K562 (cell line): ENCODE results near the gene SLC66A3. TPM values are rescaled to one million over a fixed set of nuclear protein-coding genes. Genes with fewer than 3 reads are reported as not detected.

ENCODE experiments used
- ATAC-seq: fragments of 200-7000 bp; cut with Tn5 transposase; 3 replicates; pipeline ENCODE4 v1.9.1; 2020; ENCODE audit warnings: moderate library complexity
- BruUV-seq: library from RNA; stranded (reverse); fragments of 400-500 nt; replicated peaks from 2 replicates; lab custom pipeline; 2021; lab: Mats Ljungman, UMichigan
- CTCF ChIA-PET: fragments of 300-600 bp; formaldehyde crosslinking; extraction: SDS; loops from one replicate; lab custom pipeline; 2021; ENCODE audit warnings: low intra/inter-chr PET ratio; lab: Yijun Ruan, JAX
- POLR2A ChIA-PET: fragments of 300-600, 350-650 bp; sonication (Branson Sonifier 250); formaldehyde crosslinking; extraction: SDS; loops from one replicate; lab custom pipeline; 2021; ENCODE audit warnings: antibody characterized with exemption, inconsistent platforms; lab: Yijun Ruan, JAX
- DNase-seq, 4 experiments: peaks; one replicate each; pipeline versions ENCODE4 v3.0.0 to v3.0.0-alpha.2; 2011 to 2018; ENCODE audit warnings: low spot score in 3 of 4, mixed read lengths in 3 of 4; ENCODE audit errors: extremely low read depth in 1 of 4
- FAIRE-seq: peaks from 2 replicates; lab custom pipeline; 2011; peaks lifted over from hg19 to GRCh38; lab: Jason Lieb, UNC
- H2AFZ ChIP-seq: 2 replicates; pipeline ENCODE4 v1.6.0; 2011; ENCODE audit warnings: low read depth, low read length, control low read depth, inconsistent platforms
- H3K27ac ChIP-seq: fragments of 200-600 bp; 3 replicates; pipeline ENCODE4 v1.8.0; 2011; ENCODE audit warnings: low read depth, mild to moderate bottlenecking, control low read depth, inconsistent platforms, low read length, moderate library complexity, mixed read lengths; ENCODE audit errors: extremely low read depth
- H3K27me3 ChIP-seq, 2 experiments: fragments of 300-600 bp in 1 of 2; 2 replicates in 1 of 2; 3 replicates in 1 of 2; pipeline versions ENCODE4 v1.6.0 to v1.8.0; 2011; ENCODE audit warnings: inconsistent platforms in 2 of 2, low read length in 2 of 2, mild to moderate bottlenecking in 1 of 2, mixed read lengths in 1 of 2, moderate library complexity in 1 of 2; ENCODE audit not compliant: control insufficient read depth in 2 of 2, insufficient read depth in 2 of 2
- H3K36me3 ChIP-seq: fragments of 300-600 bp; 3 replicates; pipeline ENCODE4 v1.8.0; 2011; ENCODE audit warnings: mild to moderate bottlenecking, low read length, inconsistent platforms; ENCODE audit not compliant: control insufficient read depth, insufficient read depth
- H3K4me1 ChIP-seq, 2 experiments: fragments of 200-600 bp in 1 of 2; replicated peaks in 1 of 2; 2 replicates in 1 of 2; 3 replicates in 1 of 2; pipeline versions ENCODE4 v1.5.1 to v1.8.0; 2011; ENCODE audit warnings: inconsistent platforms in 2 of 2, low read length in 2 of 2, mild to moderate bottlenecking in 1 of 2, mixed read lengths in 1 of 2, moderate library complexity in 1 of 2; ENCODE audit not compliant: control insufficient read depth in 2 of 2, insufficient read depth in 2 of 2
- H3K4me2 ChIP-seq: 2 replicates; pipeline ENCODE4 v1.6.1; 2011; ENCODE audit warnings: low read length, control low read depth, inconsistent platforms, mixed read lengths; ENCODE audit not compliant: insufficient read depth
- H3K4me3 ChIP-seq: fragments of 200-600 bp; sonication (generic), shearing (Covaris generic); 2 replicates; pipeline ENCODE4 v1.5.1; 2016; ENCODE audit warnings: control low read depth, inconsistent platforms
- H3K79me2 ChIP-seq: fragments of 200-600 bp; 3 replicates; pipeline ENCODE4 v1.8.0; 2011; ENCODE audit warnings: low read length, inconsistent platforms; ENCODE audit not compliant: control insufficient read depth, insufficient read depth
- H3K9ac ChIP-seq, 2 experiments: 2 replicates each; pipeline versions ENCODE4 v1.6.0 to v1.6.1; 2011; ENCODE audit warnings: low read depth in 2 of 2, low read length in 2 of 2, control low read depth in 1 of 2, inconsistent platforms in 1 of 2, mild to moderate bottlenecking in 1 of 2, mixed read lengths in 1 of 2; ENCODE audit not compliant: insufficient read depth in 1 of 2
- H3K9me1 ChIP-seq: one replicate; pipeline ENCODE4 v1.6.0; 2011; ENCODE audit warnings: inconsistent platforms, mild to moderate bottlenecking, low read length, moderate library complexity; ENCODE audit not compliant: control insufficient read depth, insufficient read depth
- H3K9me3 ChIP-seq: replicated peaks from 2 replicates; pipeline ENCODE4 v1.5.1; 2011; ENCODE audit warnings: low read depth, low read length, inconsistent platforms; ENCODE audit not compliant: control insufficient read depth, insufficient read depth
- H4K20me1 ChIP-seq: replicated peaks from 2 replicates; pipeline ENCODE4 v1.6.1; 2011; ENCODE audit warnings: low read length, inconsistent platforms, mixed read lengths; ENCODE audit not compliant: control insufficient read depth, insufficient read depth
- ARID1B ChIP-seq: fragments of 450-650 bp; IDR thresholded peaks from 2 replicates; pipeline ENCODE4 v1.6.1; 2016; ENCODE audit warnings: antibody characterized with exemption, mild to moderate bottlenecking, inconsistent platforms
- POLR3G ChIP-seq: IDR thresholded peaks from 2 replicates; pipeline ENCODE4 v1.6.1; 2011; ENCODE audit not compliant: insufficient read length, insufficient replicate concordance; ENCODE audit errors: extremely low read depth
- RAD51 ChIP-seq: fragments of 450-650 bp; IDR thresholded peaks from 2 replicates; pipeline ENCODE4 v1.7.1; 2016; ENCODE audit warnings: low read depth, mild to moderate bottlenecking, borderline replicate concordance
- SRSF1 ChIP-seq: fragments of 200-400 bp; formaldehyde crosslinking; IDR thresholded peaks from 2 replicates; pipeline ENCODE4 v1.6.1; 2017; ENCODE audit warnings: mild to moderate bottlenecking, low read depth, low read length, moderate library complexity
- TAF15 ChIP-seq: fragments of 200-400 bp; formaldehyde crosslinking; IDR thresholded peaks from 2 replicates; pipeline ENCODE4 v1.6.1; 2017; ENCODE audit warnings: mild to moderate bottlenecking, low read depth, low read length, moderate library complexity
- ZNF24 ChIP-seq: fragments of 450-650 bp; IDR thresholded peaks from 2 replicates; pipeline ENCODE4 v1.6.1; 2016
- WGBS: fragments of 100-300 bp; shearing (Covaris generic); methylation state at CpG from one replicate; pipeline ENCODE4 v1.1.6; 2016; ENCODE audit warnings: low coverage, mixed read lengths; ENCODE audit not compliant: insufficient coverage; ENCODE audit errors: missing lambda C conversion rate; 5-methylcytosine and 5-hydroxymethylcytosine counted together
- in situ Hi-C: fragments of 300-500 bp; cut with MboI; formaldehyde crosslinking; loops from 4 replicates; pipeline ENCODE4 v1.15.0; 2018; ENCODE audit warnings: inconsistent platforms, mixed read lengths
- intact Hi-C: fragments of 100-400 bp; cut with micrococcal nuclease; formaldehyde crosslinking; loops from 2 replicates; pipeline ENCODE4 v1.14.2; 2022
- polyA plus RNA-seq, 8 experiments: library from polyadenylated mRNA; depleted of rRNA in 4 of 8; stranded (reverse) in 5 of 8; unstranded in 3 of 8; fragments of >200 nt; fragmentation: Nextera tagmentation in 2 of 8; fragmentation: Illumina TruSeq in 1 of 8; extraction: Ambion mirVana in 2 of 8; extraction: Trizol in 1 of 8; gene quantifications; 2 replicates each; pipeline versions ENCODE4 v1.2.1 to v1.2.3, GENCODE V29; 2011 to 2014; ENCODE audit warnings: inconsistent platforms in 1 of 8, missing spikeins in 1 of 8
- total RNA-seq, 7 experiments: library from RNA; depleted of rRNA in 6 of 7; stranded (reverse); fragments of >200 nt in 6 of 7; fragmentation: Illumina TruSeq in 2 of 7; extraction: Trizol in 2 of 7; gene quantifications; 2 replicates each; pipeline versions ENCODE4 v1.2.1 to v1.2.3, GENCODE V29; 2011 to 2021; ENCODE audit warnings: low replicate concordance in 1 of 7
- TF ChIP-seq, protein P1 (sequence below): fragments of 200-800 bp; sonication (Bioruptor generic); IDR thresholded peaks from 2 replicates; pipeline ENCODE4 v1.6.1; 2016; ENCODE audit warnings: missing genetic modification characterization, missing compliant biosample characterization
- TF ChIP-seq, protein P2 (sequence below): sonication (generic); formaldehyde crosslinking; IDR thresholded peaks from 2 replicates; pipeline ENCODE4 v1.8.0; 2022; ENCODE audit warnings: missing genetic modification reagents, mild to moderate bottlenecking, borderline replicate concordance
- TF ChIP-seq, protein P3 (sequence below): fragments of 250-450 bp; sonication (Bioruptor Pico); IDR thresholded peaks from 2 replicates; pipeline ENCODE4 v1.4.0; 2020
- TF ChIP-seq, protein P4 (sequence below), 2 experiments: fragments of 450-650 bp in 1 of 2; sonication (generic) in 1 of 2; formaldehyde crosslinking in 1 of 2; IDR thresholded peaks in 1 of 2; conservative IDR thresholded peaks in 1 of 2; 2 replicates each; pipeline versions ENCODE4 v1.6.1 to v1.8.1; 2016 to 2023; ENCODE audit warnings: mild to moderate bottlenecking in 2 of 2, moderate library complexity in 2 of 2, inconsistent platforms in 1 of 2, missing genetic modification reagents in 1 of 2

Gene SLC66A3
- total and polyA plus RNA-seq, 9 of the 15 experiments (the other 6 are each of a cell fraction or from before 2014, with no cell fraction given), result 2.8 to 30.0 (median 9.1) TPM

DNA sequence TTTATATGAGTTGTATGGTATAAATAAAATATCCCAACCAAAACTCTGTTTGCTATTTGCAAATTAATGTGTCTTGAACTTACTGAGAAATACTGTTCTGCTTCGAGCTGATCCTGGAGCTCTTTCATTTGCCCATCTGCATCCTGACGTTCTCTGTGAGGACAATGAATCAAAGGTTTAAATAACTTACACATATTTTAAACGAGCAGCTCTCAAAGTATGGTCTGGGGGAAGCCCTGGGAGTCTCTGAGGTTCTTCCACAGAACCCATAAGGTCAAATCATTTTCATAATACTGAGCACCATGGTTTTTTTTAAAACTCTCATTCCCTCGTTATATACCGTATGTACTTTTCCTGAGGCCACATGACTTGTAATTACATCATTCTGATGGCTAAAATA is 46.7 kb downstream of the SLC66A3 start:
- BruUV-seq, result no TSS peak
- TF ChIP-seq, protein P1, sequence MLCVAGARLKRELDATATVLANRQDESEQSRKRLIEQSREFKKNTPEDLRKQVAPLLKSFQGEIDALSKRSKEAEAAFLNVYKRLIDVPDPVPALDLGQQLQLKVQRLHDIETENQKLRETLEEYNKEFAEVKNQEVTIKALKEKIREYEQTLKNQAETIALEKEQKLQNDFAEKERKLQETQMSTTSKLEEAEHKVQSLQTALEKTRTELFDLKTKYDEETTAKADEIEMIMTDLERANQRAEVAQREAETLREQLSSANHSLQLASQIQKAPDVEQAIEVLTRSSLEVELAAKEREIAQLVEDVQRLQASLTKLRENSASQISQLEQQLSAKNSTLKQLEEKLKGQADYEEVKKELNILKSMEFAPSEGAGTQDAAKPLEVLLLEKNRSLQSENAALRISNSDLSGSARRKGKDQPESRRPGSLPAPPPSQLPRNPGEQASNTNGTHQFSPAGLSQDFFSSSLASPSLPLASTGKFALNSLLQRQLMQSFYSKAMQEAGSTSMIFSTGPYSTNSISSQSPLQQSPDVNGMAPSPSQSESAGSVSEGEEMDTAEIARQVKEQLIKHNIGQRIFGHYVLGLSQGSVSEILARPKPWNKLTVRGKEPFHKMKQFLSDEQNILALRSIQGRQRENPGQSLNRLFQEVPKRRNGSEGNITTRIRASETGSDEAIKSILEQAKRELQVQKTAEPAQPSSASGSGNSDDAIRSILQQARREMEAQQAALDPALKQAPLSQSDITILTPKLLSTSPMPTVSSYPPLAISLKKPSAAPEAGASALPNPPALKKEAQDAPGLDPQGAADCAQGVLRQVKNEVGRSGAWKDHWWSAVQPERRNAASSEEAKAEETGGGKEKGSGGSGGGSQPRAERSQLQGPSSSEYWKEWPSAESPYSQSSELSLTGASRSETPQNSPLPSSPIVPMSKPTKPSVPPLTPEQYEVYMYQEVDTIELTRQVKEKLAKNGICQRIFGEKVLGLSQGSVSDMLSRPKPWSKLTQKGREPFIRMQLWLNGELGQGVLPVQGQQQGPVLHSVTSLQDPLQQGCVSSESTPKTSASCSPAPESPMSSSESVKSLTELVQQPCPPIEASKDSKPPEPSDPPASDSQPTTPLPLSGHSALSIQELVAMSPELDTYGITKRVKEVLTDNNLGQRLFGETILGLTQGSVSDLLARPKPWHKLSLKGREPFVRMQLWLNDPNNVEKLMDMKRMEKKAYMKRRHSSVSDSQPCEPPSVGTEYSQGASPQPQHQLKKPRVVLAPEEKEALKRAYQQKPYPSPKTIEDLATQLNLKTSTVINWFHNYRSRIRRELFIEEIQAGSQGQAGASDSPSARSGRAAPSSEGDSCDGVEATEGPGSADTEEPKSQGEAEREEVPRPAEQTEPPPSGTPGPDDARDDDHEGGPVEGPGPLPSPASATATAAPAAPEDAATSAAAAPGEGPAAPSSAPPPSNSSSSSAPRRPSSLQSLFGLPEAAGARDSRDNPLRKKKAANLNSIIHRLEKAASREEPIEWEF, result no peak
- TF ChIP-seq, protein P2, sequence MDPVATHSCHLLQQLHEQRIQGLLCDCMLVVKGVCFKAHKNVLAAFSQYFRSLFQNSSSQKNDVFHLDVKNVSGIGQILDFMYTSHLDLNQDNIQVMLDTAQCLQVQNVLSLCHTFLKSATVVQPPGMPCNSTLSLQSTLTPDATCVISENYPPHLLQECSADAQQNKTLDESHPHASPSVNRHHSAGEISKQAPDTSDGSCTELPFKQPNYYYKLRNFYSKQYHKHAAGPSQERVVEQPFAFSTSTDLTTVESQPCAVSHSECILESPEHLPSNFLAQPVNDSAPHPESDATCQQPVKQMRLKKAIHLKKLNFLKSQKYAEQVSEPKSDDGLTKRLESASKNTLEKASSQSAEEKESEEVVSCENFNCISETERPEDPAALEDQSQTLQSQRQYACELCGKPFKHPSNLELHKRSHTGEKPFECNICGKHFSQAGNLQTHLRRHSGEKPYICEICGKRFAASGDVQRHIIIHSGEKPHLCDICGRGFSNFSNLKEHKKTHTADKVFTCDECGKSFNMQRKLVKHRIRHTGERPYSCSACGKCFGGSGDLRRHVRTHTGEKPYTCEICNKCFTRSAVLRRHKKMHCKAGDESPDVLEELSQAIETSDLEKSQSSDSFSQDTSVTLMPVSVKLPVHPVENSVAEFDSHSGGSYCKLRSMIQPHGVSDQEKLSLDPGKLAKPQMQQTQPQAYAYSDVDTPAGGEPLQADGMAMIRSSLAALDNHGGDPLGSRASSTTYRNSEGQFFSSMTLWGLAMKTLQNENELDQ, result no peak
- TF ChIP-seq SRSF1, result no peak
- TF ChIP-seq ZNF24, result no peak
- no peak for TF ChIP-seq ARID1B
- TF ChIP-seq, protein P3, sequence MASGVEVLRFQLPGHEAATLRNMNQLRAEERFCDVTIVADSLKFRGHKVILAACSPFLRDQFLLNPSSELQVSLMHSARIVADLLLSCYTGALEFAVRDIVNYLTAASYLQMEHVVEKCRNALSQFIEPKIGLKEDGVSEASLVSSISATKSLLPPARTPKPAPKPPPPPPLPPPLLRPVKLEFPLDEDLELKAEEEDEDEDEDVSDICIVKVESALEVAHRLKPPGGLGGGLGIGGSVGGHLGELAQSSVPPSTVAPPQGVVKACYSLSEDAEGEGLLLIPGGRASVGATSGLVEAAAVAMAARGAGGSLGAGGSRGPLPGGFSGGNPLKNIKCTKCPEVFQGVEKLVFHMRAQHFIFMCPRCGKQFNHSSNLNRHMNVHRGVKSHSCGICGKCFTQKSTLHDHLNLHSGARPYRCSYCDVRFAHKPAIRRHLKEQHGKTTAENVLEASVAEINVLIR, result no peak
- TF ChIP-seq RAD51, result no peak
- no peak for TF ChIP-seq POLR3G
- TF ChIP-seq TAF15, result no peak
- TF ChIP-seq, protein P4, sequence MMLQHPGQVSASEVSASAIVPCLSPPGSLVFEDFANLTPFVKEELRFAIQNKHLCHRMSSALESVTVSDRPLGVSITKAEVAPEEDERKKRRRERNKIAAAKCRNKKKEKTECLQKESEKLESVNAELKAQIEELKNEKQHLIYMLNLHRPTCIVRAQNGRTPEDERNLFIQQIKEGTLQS (IDR thresholded peaks at IDR 0.05), result no peak
- TF ChIP-seq, protein P4 (CRISPR knock-in tag; conservative IDR thresholded peaks at IDR 0.05), result no peak

More for the DNA sequence above, 46.7 kb downstream of the SLC66A3 start:
- WGBS, result 86% methylated on average over 5 of the region's 5 CpGs
- FAIRE-seq (no peak), DNase-seq (no peak), ATAC-seq (no peak)
- no peak overlapping the region for H3K4me2 ChIP-seq
- H3K9me3 ChIP-seq, result no peaks in the 10 kb centered on the region
- in situ Hi-C loops, result no loop called here
- no peaks in the 10 kb centered on the region for H3K9me1 ChIP-seq
- no peaks in the 10 kb centered on the region for H4K20me1 ChIP-seq
- no peak overlapping the region for H3K27ac ChIP-seq
- POLR2A ChIA-PET, result interaction anchor here (0.8 kb wide), 1 partner anchor 10 kb away, joined by 3 read pairs; no protein-coding TSS in a partner anchor
- H3K36me3 ChIP-seq, result peaks cover 49% of the 10 kb centered on the region; the same call in 2 of the 3 replicates
- H2AFZ ChIP-seq, result no peak overlapping the region
- no peaks in the 10 kb centered on the region; a peak in 1 of 5 replicates for H3K4me1 ChIP-seq
- CTCF ChIA-PET, result no interaction called here
- intact Hi-C loops, result no loop called here
- H3K4me3 ChIP-seq, result no peak overlapping the region
- H3K79me2 ChIP-seq, result no peaks in the 10 kb centered on the region
- H3K9ac ChIP-seq, result no peak overlapping the region
- no peaks in the 10 kb centered on the region for H3K27me3 ChIP-seq
